ENCODE results near the gene WASF3.

WASF3 gene

DNA sequence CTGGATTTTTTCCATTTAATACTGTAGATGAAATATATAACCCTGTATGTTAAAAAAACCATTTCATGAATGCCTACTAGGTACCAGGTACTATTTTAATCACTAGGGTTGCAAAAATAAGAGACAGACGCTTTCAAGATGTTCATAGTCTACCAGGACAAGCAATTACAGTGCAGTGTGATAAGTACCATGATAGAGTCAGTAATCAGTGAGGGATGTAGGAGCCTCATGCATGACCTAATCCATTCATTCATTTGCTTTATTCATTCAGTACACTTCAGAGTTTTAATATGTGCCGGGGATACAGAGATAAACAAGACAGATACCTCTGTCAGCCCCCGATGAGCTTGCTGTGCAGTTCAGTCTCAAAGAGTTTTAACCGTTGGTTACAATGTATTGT is 3.0 kb downstream of the WASF3 start:
- TF ChIP-seq, protein P1, sequence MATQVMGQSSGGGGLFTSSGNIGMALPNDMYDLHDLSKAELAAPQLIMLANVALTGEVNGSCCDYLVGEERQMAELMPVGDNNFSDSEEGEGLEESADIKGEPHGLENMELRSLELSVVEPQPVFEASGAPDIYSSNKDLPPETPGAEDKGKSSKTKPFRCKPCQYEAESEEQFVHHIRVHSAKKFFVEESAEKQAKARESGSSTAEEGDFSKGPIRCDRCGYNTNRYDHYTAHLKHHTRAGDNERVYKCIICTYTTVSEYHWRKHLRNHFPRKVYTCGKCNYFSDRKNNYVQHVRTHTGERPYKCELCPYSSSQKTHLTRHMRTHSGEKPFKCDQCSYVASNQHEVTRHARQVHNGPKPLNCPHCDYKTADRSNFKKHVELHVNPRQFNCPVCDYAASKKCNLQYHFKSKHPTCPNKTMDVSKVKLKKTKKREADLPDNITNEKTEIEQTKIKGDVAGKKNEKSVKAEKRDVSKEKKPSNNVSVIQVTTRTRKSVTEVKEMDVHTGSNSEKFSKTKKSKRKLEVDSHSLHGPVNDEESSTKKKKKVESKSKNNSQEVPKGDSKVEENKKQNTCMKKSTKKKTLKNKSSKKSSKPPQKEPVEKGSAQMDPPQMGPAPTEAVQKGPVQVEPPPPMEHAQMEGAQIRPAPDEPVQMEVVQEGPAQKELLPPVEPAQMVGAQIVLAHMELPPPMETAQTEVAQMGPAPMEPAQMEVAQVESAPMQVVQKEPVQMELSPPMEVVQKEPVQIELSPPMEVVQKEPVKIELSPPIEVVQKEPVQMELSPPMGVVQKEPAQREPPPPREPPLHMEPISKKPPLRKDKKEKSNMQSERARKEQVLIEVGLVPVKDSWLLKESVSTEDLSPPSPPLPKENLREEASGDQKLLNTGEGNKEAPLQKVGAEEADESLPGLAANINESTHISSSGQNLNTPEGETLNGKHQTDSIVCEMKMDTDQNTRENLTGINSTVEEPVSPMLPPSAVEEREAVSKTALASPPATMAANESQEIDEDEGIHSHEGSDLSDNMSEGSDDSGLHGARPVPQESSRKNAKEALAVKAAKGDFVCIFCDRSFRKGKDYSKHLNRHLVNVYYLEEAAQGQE (IDR thresholded peaks at IDR 0.05; ENCODE audit: insufficient read depth in 1 of 2, low read depth in 2 of 2, low read length in 2 of 2) = no peak
- TF ChIP-seq FOXP2 (optimal IDR thresholded peaks at IDR 0.05; ENCODE audit: borderline replicate concordance, extremely low read depth, extremely low read length, insufficient read depth) (no peak), TAF1 (IDR thresholded peaks at IDR 0.05; ENCODE audit: borderline replicate concordance, insufficient read depth, low read length) (no peak), POLR2AphosphoS5 (IDR thresholded peaks at IDR 0.05; ENCODE audit: low read depth, low read length) (no peak), SIN3A (IDR thresholded peaks at IDR 0.05; ENCODE audit: borderline replicate concordance, insufficient read depth, low read length) (no peak)

DNA sequence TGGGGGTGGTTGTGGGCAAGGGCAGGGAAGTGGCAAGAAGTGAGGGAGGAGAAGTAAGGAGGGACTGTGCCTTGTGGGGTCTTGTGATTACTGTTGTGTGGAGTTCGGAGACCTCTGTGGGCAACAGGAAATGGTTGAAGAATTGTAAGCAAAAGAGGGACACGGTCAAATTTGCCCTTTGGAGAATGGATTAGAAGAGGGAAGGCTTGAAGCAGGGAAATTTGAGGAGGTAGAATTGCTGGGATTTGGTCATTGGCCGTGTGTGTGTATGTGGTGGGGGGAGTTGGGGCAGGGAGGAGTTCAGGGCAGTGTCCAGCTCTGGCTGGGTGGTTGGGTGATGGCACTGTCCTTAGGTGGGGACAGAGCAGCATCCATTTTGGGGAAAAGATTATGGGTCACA is 3.6 kb downstream of the WASF3 start:
- TF ChIP-seq POLR2AphosphoS5 (IDR thresholded peaks at IDR 0.05; ENCODE audit: low read depth, low read length) (no peak), TAF1 (IDR thresholded peaks at IDR 0.05; ENCODE audit: borderline replicate concordance, insufficient read depth, low read length) (no peak), FOXP2 (optimal IDR thresholded peaks at IDR 0.05; ENCODE audit: borderline replicate concordance, extremely low read depth, extremely low read length, insufficient read depth) (no peak), SIN3A (IDR thresholded peaks at IDR 0.05; ENCODE audit: borderline replicate concordance, insufficient read depth, low read length) (no peak)
- TF ChIP-seq, protein P1 (IDR thresholded peaks at IDR 0.05; ENCODE audit: insufficient read depth in 1 of 2, low read depth in 2 of 2, low read length in 2 of 2) = no peak

DNA sequence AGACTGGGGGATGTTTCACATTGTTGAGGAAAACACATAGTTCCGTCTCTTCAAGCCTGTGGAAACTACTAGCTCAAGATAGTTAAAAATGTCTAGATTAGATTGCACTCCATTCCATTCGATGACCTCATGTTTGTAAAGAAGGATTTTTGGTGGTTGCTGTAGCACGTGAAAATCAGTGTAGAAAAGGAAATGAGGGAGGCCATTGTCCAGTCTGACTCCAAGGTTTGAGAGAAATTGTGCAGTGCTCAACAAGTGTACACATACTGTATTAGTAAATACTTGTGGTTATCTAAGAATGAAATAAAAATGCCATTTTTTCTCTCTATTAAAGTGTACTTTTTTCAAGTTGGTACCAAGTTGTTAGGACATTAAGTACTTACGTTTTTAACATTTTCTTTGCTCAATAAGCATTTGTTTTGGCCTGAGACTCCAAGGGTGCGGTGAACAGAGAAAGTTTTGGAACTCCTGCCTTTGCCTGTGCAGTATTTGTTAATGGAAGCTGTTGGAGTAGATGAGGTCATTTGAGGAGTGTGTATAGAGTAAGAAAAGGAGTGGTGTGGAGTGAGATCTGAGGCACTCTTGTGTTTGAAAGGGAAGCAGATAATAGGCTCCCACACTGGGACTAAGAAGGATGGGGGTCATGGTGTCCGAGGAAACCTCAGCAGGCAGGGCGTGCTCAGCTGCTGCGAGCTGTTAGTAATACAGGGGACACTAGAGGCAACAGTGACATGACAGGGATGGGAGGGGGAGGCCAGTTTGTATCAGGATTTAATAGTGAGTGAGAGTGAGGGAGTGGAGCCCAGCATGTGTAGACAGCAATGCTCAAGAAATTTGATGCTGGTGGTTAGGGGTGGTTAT is 4.4 kb downstream of the WASF3 start:
- no peak for TF ChIP-seq TAF1 (IDR thresholded peaks at IDR 0.05; ENCODE audit: borderline replicate concordance, insufficient read depth, low read length)
- TF ChIP-seq, protein P1 (IDR thresholded peaks at IDR 0.05; ENCODE audit: insufficient read depth in 1 of 2, low read depth in 2 of 2, low read length in 2 of 2) = no peak
- TF ChIP-seq POLR2AphosphoS5 (IDR thresholded peaks at IDR 0.05; ENCODE audit: low read depth, low read length) = no peak
- TF ChIP-seq FOXP2 (optimal IDR thresholded peaks at IDR 0.05; ENCODE audit: borderline replicate concordance, extremely low read depth, extremely low read length, insufficient read depth) = no peak
- TF ChIP-seq SIN3A (IDR thresholded peaks at IDR 0.05; ENCODE audit: borderline replicate concordance, insufficient read depth, low read length) = no peak

DNA sequence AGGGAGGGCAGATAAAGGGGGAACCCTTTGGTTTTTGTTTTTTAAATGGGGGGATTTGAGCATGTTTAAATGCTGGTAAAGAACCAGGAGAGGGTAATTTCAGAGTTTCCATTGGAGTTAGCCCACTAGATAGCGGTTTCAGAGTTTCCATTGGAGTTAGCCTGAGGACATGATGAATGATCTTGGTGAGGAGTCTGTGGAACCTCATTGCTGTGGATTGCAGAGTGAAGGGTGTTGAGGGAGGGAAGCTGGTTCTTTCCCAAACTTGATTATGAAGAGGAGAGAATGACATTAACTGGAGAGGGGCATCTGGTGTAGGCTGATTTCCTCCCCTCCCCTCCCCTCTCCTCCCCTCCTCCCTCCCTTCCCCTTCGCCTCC is 5.0 kb downstream of the WASF3 start:
- no peak for TF ChIP-seq POLR2AphosphoS5 (IDR thresholded peaks at IDR 0.05; ENCODE audit: low read depth, low read length)
- TF ChIP-seq TAF1 (IDR thresholded peaks at IDR 0.05; ENCODE audit: borderline replicate concordance, insufficient read depth, low read length) = no peak
- no peak for TF ChIP-seq FOXP2 (optimal IDR thresholded peaks at IDR 0.05; ENCODE audit: borderline replicate concordance, extremely low read depth, extremely low read length, insufficient read depth)
- TF ChIP-seq SIN3A (IDR thresholded peaks at IDR 0.05; ENCODE audit: borderline replicate concordance, insufficient read depth, low read length) = no peak
- TF ChIP-seq, protein P1 (IDR thresholded peaks at IDR 0.05; ENCODE audit: insufficient read depth in 1 of 2, low read depth in 2 of 2, low read length in 2 of 2) = no peak
